GM18526 (cell line): Measurements from ENCODE around the gene METTL24.

Experiments
- POLR2A ChIP-seq: IDR thresholded peaks from 3 replicates; pipeline ENCODE4 v1.6.1; 2011; ENCODE audit not compliant: insufficient read length; ENCODE audit errors: extremely low read depth

Gene METTL24

DNA sequence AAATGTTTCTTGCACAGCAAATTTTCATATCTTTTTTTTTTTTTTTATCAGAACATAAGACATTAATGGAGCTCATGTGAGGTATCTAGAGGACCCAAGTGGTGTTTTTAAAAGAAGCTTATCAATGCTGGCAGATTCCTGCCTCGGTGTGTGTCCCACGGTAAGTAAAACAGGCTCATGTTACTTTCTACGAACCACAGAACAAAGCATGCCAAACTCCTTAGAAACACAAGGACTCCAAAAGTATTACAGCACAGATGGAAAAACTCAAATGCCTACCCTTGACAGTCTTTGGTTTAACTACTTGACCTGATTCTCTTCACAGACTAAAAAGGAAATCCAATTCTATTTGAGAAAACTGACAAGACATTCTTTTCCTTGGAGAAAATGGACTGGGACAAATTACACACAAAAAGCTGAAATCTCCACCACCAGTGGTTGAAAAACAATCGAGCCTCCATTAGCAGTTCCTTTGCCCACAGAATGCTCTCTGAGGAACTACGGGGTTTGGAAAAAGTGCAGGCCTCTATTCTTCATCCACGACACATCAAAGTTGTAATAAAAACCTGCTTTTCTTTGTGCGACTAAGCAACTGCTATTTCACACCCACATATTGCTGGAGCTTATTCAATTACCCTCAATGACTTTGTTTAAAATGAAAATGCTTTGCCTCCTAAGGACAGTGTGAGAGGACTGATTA is 5.4 kb downstream of the METTL24 start:
- TF ChIP-seq POLR2A, result no peak

DNA sequence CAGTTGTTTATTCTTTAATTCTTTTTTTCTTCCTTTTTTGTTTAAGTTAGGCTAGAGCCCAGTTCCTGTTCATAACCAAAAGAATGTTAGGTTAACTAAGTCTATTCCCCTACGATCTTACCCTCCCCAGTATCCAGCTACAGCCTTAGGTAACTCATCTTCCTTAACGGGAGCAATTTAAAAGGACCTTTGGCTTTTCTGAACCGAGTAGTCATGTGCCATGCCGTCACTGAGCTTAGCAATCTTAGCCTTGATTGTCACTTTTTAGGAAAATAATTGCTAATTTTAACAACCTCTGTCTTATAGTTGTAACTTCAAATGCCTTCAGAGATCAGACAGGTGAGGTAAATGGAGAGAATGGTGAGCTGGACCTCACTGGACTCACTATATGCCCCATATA is 6.2 kb downstream of the METTL24 start:
- no peak for TF ChIP-seq POLR2A

DNA sequence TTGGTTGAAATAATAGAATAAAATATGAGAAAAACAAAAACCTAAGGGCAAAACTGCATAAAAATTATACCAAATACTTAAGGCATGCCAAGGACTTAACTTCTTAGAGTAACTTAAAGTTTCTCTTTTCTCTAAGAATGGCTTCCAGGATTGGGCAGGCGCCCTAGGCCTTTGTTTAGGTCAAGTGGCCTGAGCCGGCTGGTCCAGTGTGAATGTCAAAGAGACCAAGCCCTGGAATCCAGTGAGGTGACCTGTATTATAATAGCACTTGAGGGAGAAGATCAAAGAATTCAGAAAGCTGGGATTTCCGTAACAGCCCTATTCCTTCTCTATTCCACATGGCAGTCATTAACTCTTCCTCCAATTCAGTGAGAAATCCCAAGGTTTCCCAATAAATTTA is 6.6 kb downstream of the METTL24 start:
- TF ChIP-seq POLR2A, result no peak

DNA sequence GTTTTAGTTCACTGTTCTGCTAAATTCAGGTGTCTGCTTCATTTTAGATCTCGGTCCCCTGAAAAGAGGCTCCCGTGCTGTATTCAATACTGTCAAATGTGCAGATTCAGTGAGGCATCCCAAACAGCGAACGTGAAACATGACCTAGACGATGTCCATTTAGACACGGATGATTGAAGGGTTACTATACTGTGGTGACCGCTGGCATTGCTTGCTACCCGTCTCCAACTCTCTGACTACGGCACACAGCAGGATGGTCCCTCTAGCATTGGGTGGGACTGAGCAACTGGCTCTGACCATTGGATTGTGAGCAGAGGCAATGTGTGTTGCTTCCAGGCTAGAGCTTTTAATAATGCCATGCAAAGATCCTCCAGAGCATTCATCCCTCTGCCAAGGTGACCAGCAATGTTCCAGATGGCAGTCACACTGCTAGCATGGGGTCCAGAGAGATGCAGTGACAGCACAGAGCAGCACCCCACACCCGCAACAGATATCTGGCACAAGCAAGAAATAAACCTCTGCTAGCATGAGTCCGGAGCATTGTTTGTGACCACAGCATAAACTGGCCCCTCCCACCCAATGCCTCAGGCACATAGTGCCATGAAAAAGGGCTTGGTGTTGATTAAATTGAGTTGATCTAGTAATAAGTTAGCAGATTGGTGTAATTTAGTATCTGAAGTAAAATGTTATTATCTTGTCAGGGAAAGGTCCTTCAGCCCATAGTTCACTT is 9.0 kb downstream of the METTL24 start:
- no peak for TF ChIP-seq POLR2A

DNA sequence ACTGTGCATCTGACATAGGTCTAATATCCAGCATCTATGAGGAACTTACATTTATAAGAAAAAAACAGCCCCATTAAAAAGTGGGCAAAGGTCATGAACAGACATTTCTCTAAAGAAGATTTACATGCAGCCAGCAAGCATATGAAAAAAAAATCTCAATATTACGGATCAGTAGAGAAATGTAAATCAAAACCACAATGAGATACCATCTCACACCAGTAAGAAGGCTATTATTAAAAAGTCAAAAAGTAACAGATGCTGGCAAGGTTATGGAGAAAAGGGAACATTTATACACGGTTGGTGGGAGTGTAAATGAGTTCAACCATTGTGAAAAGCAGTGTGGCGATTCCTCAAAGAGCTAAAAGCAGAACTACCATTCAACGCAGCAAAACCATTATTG is 13.1 kb downstream of the METTL24 start:
- TF ChIP-seq POLR2A, result no peak

DNA sequence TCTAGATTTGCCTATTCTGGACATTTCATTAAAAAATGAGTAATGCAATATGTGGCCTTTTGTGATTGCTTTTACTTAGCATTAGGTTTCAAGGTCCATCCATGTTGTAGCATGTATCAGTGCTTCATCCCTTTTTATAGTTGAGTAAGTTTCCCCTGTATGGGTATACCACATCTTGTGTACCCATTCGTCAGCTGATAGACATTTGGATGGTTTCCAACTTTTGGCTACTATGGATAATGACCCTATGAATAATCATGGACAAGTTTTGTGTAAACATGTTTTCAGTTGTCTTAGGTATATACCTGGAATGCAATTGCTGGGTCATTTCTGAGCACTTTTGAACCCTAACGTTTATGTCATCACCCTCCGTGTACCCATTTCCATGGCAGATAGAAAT is 15.4 kb downstream of the METTL24 start:
- no peak for TF ChIP-seq POLR2A

DNA sequence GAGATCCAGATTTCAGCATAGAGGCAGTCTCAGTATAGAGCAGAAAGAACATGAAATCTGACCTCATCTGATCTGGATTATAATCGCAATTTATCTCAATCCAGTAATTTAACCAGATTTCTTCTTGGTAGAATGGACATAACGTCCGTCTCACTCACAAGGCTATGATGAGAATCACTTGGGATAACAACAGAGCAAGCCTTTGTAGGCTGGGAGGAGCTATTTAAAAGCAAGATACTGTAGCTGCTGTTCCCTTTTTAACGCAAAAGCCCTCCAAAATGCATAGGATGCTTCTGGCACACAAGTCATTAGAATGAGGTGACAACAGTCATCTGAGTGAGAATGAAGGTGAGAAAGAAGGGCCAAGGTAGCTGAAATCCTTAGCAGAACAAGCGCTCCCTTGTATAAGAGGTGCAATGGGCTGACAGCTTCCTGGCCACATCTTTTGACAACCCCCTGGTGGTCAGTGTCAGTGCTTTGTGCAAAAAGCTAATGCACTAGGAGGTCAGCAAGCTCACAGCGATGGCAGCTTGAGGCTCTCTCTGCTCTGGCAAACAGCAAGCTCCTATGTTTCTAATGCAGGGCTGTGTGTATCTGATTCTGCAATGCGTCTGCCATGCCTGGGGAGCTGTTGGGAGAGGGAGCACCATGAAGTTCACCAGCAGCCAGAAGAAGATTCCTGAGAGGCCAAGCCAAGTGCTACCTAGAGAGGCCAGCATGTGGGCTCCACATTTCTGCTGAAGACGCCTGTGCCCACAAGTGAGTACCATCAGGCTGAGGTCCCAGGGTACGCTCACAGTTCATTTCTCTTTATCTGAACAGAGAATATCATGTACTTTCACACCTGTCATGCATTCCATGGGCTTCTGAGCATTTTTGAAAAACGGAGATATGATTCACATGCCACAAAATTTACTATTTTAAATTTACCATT is 16.2 kb downstream of the METTL24 start:
- no peak for TF ChIP-seq POLR2A

DNA sequence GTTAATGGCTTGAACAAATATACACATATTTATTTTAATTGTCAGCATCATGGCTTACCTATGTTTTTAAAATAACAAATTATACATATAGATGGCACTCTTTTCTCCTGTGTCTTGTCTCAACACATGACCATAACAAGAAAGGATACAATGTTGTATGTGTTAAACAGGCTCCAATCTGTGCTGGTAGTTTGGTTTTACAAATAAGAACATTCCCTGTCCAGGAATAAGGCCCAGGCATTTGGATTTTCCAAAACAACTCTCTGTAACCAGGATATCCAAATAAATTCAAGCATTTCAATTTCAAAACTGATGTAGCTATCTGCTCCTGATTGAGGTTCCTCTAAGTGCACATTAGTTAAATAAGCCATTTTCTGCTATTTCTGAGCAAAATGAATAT is 17.1 kb downstream of the METTL24 start:
- TF ChIP-seq POLR2A, result no peak

DNA sequence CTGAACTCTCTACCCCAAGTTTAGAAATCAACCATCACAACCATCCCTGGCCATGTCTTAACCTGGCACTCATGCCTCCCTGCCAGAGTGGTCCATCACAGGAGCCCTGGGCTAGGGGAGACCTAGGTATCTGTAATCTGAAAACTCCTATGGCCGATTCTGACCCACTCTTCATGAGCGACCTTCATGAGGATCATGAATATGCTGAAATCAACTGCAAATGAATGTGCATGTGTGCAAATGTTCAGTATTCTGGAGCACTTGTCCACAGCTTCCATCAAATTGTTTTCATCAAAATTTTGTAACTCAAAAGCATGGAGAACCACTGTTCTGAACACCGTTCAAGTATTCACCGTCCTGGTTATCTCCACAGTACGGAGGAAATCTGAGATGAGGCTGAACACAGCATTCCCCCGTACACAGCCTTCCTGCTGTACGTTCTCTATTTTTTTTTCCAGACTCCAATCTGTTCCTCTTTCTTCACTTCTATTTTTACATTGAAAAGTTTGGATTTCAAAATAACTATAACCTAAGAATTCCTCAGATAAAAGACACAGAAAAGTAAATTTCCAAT is 17.7 kb downstream of the METTL24 start:
- TF ChIP-seq POLR2A, result no peak

DNA sequence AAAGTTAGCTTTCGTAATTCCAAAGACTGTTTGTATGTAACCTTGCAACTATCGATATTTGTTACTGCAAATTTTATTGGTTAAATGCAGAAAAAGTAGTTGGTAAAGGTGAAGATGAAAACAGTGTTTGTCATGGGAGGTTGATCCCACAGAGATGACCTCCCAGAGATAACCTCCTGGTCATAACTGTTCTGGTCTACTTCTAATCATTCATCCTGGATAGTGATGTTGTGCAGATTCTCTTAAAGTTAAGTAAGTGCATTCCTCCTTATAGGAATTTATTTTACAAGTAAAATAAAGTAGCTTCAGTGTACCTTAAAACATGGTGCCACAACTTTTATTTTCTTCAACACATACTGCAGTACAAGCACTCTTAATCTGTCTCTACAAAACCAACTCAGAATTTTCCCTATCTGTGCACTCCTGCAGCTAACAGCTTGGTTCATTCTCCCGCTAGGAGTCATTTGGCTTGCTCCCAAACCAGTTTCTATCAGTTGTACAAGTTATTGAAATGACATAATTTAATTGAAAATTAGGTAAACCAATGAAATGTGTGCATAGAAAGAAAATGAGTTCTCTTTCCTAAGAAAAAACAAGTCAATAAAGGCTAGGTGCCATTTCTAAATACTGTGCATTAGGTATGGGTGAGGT is 19.2 kb downstream of the METTL24 start:
- TF ChIP-seq POLR2A, result no peak

DNA sequence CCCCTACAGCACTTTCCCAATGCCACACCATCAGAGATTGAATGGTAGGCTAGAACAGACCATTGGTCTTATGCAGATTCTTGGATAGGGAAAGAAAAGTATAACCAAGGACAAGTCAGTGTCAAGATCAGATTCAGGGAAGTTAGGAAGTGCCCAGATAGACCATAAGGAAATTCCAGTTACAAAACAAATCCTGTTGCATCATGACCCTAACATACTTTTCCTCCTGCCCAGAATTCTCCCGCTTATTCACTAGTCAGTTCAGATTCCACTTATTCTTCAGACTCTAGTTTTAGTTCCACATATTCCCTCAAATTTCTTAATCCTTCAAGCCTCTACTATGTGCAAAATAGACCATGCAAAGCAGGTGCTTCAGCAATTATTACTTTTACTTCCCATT is 20.7 kb downstream of the METTL24 start:
- TF ChIP-seq POLR2A, result no peak

DNA sequence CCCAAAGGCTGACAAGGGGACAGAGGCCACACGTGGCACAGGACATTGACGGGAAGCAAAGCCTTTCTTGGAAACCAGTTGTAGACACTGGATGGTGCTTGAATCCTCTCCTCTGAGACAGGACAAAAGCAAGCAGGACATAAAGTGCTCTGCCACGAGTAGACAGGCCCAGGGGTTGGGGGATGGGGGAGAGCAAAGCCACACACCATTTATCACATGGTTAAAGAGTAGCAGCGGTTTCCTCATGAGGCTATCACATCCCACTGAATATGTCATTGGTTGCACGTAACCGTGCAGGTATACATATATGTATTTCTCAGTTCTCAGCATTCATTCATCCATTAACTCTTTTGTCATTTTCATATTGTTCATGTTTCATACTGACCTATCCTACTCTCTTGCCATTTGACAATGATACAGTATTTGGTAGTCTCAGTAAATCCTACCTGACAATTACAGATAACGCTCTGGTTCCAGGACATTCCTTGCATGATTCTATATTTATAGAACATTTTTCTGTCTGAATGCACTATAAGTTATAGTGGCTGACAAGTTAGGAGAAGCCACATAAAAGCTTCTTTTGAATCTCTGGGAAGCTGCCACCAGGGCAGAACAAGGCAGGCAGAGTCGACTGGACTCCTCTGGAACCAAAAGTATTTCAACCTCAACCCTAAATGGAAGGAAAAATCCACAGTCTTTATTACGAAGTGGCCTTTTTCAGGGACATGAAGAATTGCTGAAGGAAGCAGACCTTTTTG is 23.5 kb downstream of the METTL24 start:
- no peak for TF ChIP-seq POLR2A

DNA sequence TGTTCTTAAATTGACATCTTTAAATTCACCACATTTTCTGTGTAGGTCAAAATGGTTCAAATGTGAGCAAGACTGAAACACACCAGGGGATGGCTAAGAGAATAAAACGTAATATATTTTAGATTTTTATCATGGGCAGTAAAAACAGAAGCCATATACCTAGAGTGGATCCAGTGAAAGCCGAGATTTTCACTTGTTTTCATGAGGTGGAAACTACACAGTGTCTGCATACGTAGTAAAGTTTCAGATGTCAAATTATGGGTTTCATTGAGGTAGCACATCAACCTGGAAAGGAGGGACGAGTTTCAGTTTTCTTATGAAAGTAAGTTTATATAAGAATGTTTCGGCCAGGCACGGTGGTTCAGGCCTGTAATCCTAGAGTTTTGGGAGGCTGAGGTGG is 25.9 kb downstream of the METTL24 start:
- no peak for TF ChIP-seq POLR2A

DNA sequence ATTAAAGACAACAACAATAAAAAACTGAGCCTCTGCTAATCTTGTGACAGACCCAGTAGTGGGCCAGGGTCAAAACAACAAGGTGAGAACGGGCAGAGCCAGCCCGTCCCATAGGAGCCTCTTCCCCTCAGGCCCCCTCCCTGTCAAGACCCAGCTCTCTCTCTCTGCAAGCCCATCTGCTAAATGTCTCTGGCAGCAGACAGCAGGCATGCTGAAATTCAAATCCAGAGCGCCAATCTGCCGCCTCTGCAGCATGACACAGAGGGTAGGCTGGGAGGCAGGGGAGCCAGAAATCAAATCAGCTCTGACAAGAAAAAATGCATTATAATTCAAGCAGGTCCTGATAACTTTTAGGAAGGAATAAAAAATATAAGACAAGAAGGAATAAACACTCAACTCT is 26.3 kb downstream of the METTL24 start:
- no peak for TF ChIP-seq POLR2A

DNA sequence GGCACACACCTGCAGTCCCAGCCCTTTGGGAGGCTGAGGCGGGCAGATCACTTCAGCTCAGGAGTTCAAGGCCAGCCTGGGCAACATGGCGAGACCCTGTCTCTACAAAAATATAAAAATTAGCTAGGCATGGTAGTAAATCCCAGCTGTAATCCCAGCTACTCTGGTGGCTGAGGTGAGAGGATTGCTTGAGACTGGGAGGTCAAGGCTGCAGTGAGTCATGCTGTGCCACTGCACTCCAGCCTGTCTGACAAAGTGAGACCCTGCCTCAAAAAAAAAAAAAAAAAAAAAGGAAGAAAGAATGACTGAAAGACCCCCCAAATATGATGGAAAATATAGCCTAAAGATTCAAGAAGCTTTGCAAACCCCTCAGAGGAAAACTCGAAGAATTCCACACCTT is 26.8 kb downstream of the METTL24 start:
- no peak for TF ChIP-seq POLR2A
